Retinal pigment epithelial cell (primary cell): Measurements from ENCODE around the gene CUL5.
"Not testable (repeated sequence)": the region's sequence is repeated elsewhere in the genome, so short reads cannot be mapped to it uniquely, and the experiment has no call there.

Source experiments
- DNase-seq: peaks from one replicate; pipeline ENCODE4 v3.0.0-alpha.2; 2010; ENCODE audit warnings: low read depth
- H3K4me3 ChIP-seq: 2 replicates; pipeline ENCODE4 v1.5.1; 2011; ENCODE audit warnings: mild to moderate bottlenecking, low read length, control low read depth, moderate library complexity
- TF ChIP-seq, protein P1 (sequence below): conservative IDR thresholded peaks from 2 replicates; pipeline ENCODE4 v1.5.1; 2011; ENCODE audit warnings: low read depth, low read length, control low read depth, inconsistent platforms

The CUL5 gene

DNA sequence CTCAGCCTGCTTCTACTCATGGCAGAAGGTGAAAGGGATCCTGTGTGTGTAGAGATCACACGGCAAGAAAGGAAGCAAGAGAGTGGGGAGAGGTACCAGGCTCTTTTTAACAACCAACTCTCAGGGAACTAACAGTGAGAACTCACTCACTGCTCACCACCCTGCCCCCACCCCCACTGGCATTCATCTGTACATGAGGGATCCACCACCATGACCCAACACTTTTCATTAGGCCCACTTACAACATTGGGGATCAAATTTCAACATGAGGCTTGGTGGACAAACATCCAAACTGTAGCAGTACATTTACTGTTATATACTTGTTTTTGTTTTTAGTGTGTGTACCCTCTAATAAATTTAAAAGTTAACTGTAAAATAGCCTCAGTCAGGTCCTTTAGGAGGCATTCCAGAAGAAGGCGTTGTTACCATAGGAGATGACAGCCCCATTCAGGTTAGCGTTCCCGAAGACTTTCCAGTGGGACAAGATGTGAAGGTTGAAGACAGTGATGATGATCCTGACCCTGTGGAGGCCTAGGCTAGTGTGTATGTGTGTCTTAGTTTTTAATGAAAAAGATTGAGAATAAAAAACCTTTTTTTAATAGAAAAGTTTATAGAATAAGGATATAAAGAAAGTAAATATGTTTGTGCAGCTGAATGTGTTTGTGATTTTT is 11.3 kb downstream of the CUL5 start:
- DNase-seq = no peak
- H3K4me3 ChIP-seq = no peak overlapping the region
- TF ChIP-seq, protein P1, sequence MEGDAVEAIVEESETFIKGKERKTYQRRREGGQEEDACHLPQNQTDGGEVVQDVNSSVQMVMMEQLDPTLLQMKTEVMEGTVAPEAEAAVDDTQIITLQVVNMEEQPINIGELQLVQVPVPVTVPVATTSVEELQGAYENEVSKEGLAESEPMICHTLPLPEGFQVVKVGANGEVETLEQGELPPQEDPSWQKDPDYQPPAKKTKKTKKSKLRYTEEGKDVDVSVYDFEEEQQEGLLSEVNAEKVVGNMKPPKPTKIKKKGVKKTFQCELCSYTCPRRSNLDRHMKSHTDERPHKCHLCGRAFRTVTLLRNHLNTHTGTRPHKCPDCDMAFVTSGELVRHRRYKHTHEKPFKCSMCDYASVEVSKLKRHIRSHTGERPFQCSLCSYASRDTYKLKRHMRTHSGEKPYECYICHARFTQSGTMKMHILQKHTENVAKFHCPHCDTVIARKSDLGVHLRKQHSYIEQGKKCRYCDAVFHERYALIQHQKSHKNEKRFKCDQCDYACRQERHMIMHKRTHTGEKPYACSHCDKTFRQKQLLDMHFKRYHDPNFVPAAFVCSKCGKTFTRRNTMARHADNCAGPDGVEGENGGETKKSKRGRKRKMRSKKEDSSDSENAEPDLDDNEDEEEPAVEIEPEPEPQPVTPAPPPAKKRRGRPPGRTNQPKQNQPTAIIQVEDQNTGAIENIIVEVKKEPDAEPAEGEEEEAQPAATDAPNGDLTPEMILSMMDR = no peak

DNA sequence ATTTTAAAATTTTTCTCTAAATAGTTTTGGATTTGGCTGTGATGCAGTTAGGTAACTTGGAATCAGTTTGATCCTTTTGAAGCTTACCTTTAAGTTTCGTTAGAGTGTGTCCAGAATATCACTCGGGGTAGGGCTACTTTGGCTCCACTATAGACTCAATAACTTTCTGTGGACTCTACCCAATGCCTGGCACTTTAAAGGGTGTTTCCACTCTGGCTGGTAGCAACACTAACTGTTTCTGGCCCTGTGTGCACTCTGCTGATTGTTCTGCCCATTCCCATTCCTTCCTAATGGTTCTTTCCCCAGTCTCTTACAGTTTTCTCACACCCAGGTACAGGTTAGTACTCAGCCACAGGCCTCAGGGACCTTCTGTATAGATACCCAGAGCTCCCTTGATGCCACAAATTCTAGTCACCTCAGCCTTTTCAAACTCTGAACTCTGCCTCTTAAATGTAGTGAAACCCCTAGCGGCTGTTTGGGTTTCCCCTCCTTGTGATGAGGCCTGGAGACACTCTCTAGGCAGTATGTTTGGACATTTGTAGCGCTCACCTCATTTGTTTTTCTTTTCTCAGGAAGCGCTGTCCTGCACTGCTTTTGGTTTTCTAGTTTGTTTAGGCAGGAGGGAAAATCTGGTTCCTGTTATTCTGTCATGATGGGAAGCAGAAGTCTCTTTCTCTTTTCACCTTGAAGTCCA is 16.8 kb downstream of the CUL5 start:
- DNase-seq = no peak
- no peak overlapping the region for H3K4me3 ChIP-seq
- TF ChIP-seq, protein P1 = no peak

DNA sequence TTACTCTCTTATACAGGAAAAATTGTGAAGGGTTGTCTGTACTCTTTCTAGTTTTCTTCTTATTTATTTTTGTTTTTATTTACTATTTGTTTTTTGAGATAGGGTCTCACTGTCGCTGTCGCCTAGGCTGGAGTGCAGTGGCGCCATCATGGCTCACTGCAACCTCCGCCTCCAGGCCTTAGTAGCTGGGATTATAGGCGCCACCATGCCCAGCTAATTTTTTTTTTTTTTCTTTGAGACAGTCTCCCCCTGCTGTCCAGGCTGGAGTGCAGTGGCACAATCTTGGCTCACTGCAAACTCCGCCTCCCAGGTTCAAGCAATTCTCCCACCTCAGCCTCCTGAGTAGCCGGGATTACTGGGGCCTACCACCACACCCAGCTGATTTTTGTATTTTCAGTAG is 18.4 kb downstream of the CUL5 start:
- TF ChIP-seq, protein P1 = peak; percentile 7
- DNase-seq = no peak

DNA sequence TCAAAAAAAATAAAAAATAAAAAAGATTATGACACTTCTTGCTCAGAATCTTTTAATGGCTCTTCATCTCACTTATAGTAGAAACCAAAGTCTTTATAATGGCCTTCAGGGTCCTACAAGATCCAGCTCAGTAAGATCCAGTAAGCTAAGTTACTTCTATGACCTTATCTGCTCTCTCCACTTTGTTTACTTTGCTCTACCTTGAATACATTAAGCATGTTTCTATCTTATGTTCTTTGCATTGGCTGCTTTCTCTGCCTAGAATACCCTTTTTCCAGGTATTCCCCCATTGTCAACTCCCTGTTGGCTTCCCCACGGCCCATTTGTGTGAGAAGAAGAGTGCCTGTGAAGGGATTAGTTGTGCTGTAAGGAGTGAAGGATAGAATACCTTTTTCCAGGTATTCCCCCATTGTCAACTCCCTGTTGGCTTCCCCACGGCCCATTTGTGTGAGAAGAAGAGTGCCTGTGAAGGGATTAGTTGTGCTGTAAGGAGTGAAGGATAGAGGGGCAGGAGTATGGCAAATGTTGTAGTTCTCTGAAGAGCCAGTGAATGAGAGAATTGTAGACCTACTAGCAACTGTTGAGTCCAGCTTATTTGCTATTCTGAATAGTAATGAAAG is 20.2 kb downstream of the CUL5 start:
- not testable (repeated sequence) for DNase-seq, H3K4me3 ChIP-seq

More for the DNA sequence above, 18.4 kb downstream of the CUL5 start:
- no peak overlapping the region for H3K4me3 ChIP-seq

DNA sequence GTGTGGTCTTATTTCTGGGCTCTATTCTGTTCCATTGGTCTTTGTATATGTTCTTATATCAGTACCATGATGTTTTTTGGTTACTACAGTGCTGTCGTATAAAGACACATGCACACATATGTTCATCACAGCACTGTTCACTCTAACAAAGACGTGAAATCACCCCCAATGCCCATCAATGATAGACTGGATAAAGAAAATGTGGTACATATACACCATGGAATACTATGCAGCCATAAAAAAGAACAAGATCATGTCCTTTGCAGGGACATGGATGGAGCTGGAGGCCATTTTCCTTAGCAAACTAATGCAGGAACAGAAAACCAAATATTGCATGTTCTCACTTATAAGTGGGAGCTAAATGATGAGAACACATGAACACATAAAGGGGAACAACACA is 22.9 kb downstream of the CUL5 start:
- not testable (repeated sequence) for DNase-seq

DNA sequence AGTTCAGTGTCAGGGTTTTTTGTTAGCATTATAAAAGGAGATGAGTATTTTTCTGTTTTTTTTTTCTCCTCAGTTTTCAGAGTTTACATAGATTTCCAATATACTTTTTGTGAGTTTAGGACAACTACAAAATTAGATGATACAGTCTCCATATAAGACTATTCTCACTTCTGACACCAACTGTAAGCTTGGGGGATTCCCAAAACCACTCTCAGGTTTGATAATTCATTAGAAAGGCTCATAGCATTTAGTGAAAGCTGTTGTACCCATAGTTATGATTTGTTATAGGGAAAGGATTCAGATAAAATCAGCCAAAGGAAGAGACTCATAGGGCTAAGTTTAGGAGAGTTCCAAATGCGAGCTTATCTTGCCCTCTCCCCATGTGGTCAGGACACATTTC is 24.1 kb downstream of the CUL5 start:
- TF ChIP-seq, protein P1 = no peak
- H3K4me3 ChIP-seq = no peak overlapping the region
- DNase-seq = no peak

More for the DNA sequence above, 22.9 kb downstream of the CUL5 start:
- H3K4me3 ChIP-seq = not testable (repeated sequence)

DNA sequence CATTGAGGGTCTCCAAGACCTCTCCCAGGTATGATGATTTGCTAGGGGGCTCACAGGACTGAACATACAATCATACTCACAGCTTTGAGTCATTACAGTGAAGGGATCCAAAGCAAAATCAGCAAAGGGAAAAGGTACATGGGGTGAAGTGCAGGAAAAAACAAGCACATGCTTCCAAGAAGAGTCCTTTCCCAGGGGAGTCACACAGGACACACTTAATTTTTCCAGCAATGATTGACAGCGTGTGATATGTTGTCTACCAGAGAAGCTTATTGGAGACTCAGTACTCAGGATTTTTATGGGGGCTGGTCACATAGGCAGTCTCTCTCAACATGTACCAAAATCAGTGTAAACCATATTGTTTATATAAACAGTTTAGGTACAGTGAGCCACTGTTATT is 25.3 kb downstream of the CUL5 start:
- no peak for DNase-seq
- H3K4me3 ChIP-seq = no peak overlapping the region
- TF ChIP-seq, protein P1 = no peak

DNA sequence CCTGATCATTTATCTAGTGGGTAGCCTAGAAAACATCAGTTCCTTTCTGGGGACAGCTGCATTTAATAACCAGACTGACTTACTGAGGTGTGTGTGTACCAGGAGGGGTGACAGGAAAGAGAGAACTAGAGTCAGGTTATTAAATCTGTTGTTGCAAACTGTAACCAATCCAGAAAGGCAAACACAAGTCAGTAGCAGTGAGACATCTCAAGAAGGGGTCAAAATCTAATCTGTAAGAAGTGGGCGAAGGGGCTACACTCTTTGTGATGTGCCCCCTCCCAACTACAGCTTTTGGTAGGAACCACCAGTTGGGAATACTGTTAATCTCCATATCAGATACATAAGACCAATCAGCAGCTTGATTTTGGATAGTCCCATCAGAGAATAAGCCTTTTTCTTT is 26.3 kb downstream of the CUL5 start:
- TF ChIP-seq, protein P1 = no peak
- no peak overlapping the region for H3K4me3 ChIP-seq
- DNase-seq = no peak
